Adrenal gland (tissue), 5 donors: ENCODE results near the gene SNCB.

ENCODE experiments used
- POLR2A ChIP-seq, 2 donors: fragments of 450-650 bp; IDR thresholded peaks; one replicate each; pipeline ENCODE4 v1.6.1; 2017; ENCODE audit warnings: antibody characterized with exemption in 2 of 2, mild to moderate bottlenecking in 2 of 2, moderate library complexity in 1 of 2
- TF ChIP-seq, protein P1 (sequence below), 6 experiments: fragments of 450-650 bp in 4 of 6; fragments of 200-600 bp in 2 of 6; sonication (generic) in 1 of 6; IDR thresholded peaks; 1 replicate in 5 of 6; 2 replicates in 1 of 6; pipeline versions ENCODE4 v1.5.1 to v1.8.0; 2016 to 2021; ENCODE audit warnings: antibody characterized with exemption in 6 of 6, mild to moderate bottlenecking in 2 of 6, moderate library complexity in 1 of 6
- donor health status: DM: no; HTN: no; CAD: no.

GRCh38 chr5:176639981-176640380, 9.6 kb upstream of the SNCB start:
- no peak for TF ChIP-seq POLR2A (IDR thresholded peaks at IDR 0.05)
- TF ChIP-seq, protein P1, sequence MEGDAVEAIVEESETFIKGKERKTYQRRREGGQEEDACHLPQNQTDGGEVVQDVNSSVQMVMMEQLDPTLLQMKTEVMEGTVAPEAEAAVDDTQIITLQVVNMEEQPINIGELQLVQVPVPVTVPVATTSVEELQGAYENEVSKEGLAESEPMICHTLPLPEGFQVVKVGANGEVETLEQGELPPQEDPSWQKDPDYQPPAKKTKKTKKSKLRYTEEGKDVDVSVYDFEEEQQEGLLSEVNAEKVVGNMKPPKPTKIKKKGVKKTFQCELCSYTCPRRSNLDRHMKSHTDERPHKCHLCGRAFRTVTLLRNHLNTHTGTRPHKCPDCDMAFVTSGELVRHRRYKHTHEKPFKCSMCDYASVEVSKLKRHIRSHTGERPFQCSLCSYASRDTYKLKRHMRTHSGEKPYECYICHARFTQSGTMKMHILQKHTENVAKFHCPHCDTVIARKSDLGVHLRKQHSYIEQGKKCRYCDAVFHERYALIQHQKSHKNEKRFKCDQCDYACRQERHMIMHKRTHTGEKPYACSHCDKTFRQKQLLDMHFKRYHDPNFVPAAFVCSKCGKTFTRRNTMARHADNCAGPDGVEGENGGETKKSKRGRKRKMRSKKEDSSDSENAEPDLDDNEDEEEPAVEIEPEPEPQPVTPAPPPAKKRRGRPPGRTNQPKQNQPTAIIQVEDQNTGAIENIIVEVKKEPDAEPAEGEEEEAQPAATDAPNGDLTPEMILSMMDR (IDR thresholded peaks at IDR 0.05): no peak
